Mesenchymal stem cell (in vitro differentiated cells and primary cell): ENCODE data around the gene NEDD9.

Experiments used
- DNase-seq: peaks from one replicate; pipeline ENCODE4 v3.0.0-alpha.2; 2013
- H2AFZ ChIP-seq: one replicate; pipeline ENCODE4 v1.6.1; 2013; ENCODE audit warnings: low read depth, mild to moderate bottlenecking, control low read depth, inconsistent platforms, low read length, moderate library complexity
- H2AK5ac ChIP-seq: 2 replicates; pipeline ENCODE4 v1.6.1; 2013; ENCODE audit warnings: low read length, moderate library complexity, mild to moderate bottlenecking, inconsistent platforms; ENCODE audit not compliant: severe bottlenecking
- H2BK120ac ChIP-seq: one replicate; pipeline ENCODE4 v1.6.1; 2013; ENCODE audit warnings: low read depth, mild to moderate bottlenecking, inconsistent platforms, low read length, moderate library complexity
- H2BK12ac ChIP-seq, 2 experiments: one replicate each; pipeline ENCODE4 v1.6.1; 2013; ENCODE audit warnings: inconsistent platforms in 2 of 2, low read length in 2 of 2, mild to moderate bottlenecking in 2 of 2, moderate library complexity in 2 of 2, control low read depth in 1 of 2
- H2BK15ac ChIP-seq: one replicate; pipeline ENCODE4 v1.6.1; 2013; ENCODE audit warnings: mild to moderate bottlenecking, low read depth, inconsistent platforms; ENCODE audit not compliant: poor library complexity, severe bottlenecking
- H2BK5ac ChIP-seq: 2 replicates; pipeline ENCODE4 v1.6.1; 2013; ENCODE audit warnings: low read depth, mild to moderate bottlenecking, low read length, control low read depth, inconsistent platforms; ENCODE audit not compliant: poor library complexity, severe bottlenecking
- H3K14ac ChIP-seq, 2 experiments: one replicate each; pipeline ENCODE4 v1.6.1; 2013; ENCODE audit warnings: inconsistent platforms in 2 of 2, low read length in 2 of 2, control low read depth in 1 of 2, mild to moderate bottlenecking in 1 of 2, moderate library complexity in 1 of 2
- H3K18ac ChIP-seq, 2 experiments: one replicate each; pipeline ENCODE4 v1.6.1; 2013; ENCODE audit warnings: inconsistent platforms in 2 of 2, low read length in 2 of 2, control low read depth in 1 of 2, low read depth in 1 of 2, mild to moderate bottlenecking in 1 of 2
- H3K23ac ChIP-seq, 2 experiments: one replicate each; pipeline ENCODE4 v1.6.1; 2013; ENCODE audit warnings: inconsistent platforms in 2 of 2, low read length in 2 of 2, mild to moderate bottlenecking in 2 of 2, moderate library complexity in 2 of 2, control low read depth in 1 of 2
- H3K27ac ChIP-seq: 2 replicates; pipeline ENCODE4 v1.5.1; 2013; ENCODE audit warnings: mild to moderate bottlenecking, moderate library complexity, low read length, control low read depth, inconsistent platforms; ENCODE audit not compliant: poor library complexity, severe bottlenecking
- H3K27me3 ChIP-seq, 2 experiments: 2 replicates each; pipeline versions ENCODE4 v1.6.1 to v1.7.0; 2013; ENCODE audit warnings: low read length in 2 of 2, mild to moderate bottlenecking in 2 of 2, moderate library complexity in 2 of 2, control low read depth in 1 of 2, inconsistent platforms in 1 of 2; ENCODE audit not compliant: control insufficient read depth in 1 of 2, insufficient read depth in 1 of 2
- H3K36me3 ChIP-seq, 2 experiments: 2 replicates each; pipeline versions ENCODE4 v1.6.1 to v1.7.0; 2013; ENCODE audit warnings: low read length in 2 of 2, control low read depth in 1 of 2, inconsistent platforms in 1 of 2, low read depth in 1 of 2, mild to moderate bottlenecking in 1 of 2; ENCODE audit not compliant: insufficient read depth in 2 of 2, control insufficient read depth in 1 of 2
- H3K4ac ChIP-seq, 2 experiments: one replicate each; pipeline ENCODE4 v1.6.1; 2013; ENCODE audit warnings: inconsistent platforms in 2 of 2, low read length in 2 of 2, mild to moderate bottlenecking in 2 of 2, moderate library complexity in 2 of 2, control low read depth in 1 of 2, low read depth in 1 of 2
- H3K4me1 ChIP-seq: 2 replicates; pipeline ENCODE4 v1.6.1; 2013; ENCODE audit warnings: low read depth, low read length, control low read depth; ENCODE audit not compliant: control insufficient read depth, insufficient read depth
- H3K4me2 ChIP-seq: 2 replicates; pipeline ENCODE4 v1.6.1; 2013; ENCODE audit warnings: low read length, mild to moderate bottlenecking, inconsistent platforms; ENCODE audit not compliant: poor library complexity, severe bottlenecking
- H3K4me3 ChIP-seq, 2 experiments: 2 replicates each; pipeline versions ENCODE4 v1.5.1 to v1.7.0; 2013; ENCODE audit warnings: low read length in 2 of 2, mild to moderate bottlenecking in 2 of 2, control low read depth in 1 of 2, low read depth in 1 of 2; ENCODE audit not compliant: insufficient read depth in 1 of 2
- H3K79me1 ChIP-seq: replicated peaks from 2 replicates; pipeline ENCODE4 v1.6.1; 2013; ENCODE audit warnings: mild to moderate bottlenecking, control low read depth, low read length, inconsistent platforms; ENCODE audit not compliant: poor library complexity, severe bottlenecking
- H3K9ac ChIP-seq: 2 replicates; pipeline ENCODE4 v1.7.0; 2013; ENCODE audit warnings: mild to moderate bottlenecking, low read length, moderate library complexity
- H3K9me3 ChIP-seq: 2 replicates; pipeline ENCODE4 v1.7.0; 2013; ENCODE audit warnings: mild to moderate bottlenecking, low read length; ENCODE audit not compliant: control insufficient read depth
- H4K8ac ChIP-seq: one replicate; pipeline ENCODE4 v1.6.1; 2013; ENCODE audit warnings: inconsistent platforms, mild to moderate bottlenecking, low read length, moderate library complexity
- H4K91ac ChIP-seq: one replicate; pipeline ENCODE4 v1.6.1; 2013; ENCODE audit warnings: mild to moderate bottlenecking, low read length, inconsistent platforms
- WGBS: methylation state at CpG from one replicate; pipeline ENCODE4 v1.1.7; 2013; ENCODE audit warnings: mixed read lengths; 5-methylcytosine and 5-hydroxymethylcytosine counted together

NEDD9 gene

DNA sequence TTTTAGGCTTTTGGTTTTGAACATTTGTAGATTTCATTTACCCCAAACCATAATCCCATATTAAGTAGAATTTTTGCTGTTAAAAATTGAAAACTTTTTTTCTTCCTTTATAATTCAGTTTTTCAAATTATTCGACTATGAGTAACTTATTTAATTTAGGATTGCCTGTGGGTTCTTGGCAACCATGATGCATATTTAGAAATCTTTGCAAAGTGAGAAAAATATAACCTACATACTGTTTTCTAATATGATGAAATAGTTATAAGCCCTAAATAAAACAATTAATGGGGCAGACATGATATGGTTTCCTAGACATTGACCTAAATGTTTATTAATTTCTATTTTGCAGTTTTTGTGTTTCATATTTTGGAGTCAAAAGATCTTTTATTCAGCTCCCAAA, 23.6 kb downstream of the NEDD9 start:
- no peak overlapping the region for H2BK15ac ChIP-seq
- WGBS = no CpG with 5 or more reads among the region's 1 CpG
- no peaks in the 10 kb centered on the region for H3K27me3 ChIP-seq
- H2BK5ac ChIP-seq = no peak overlapping the region
- H3K23ac ChIP-seq = no peak overlapping the region
- H3K4ac ChIP-seq = no peak overlapping the region
- H3K18ac ChIP-seq = no peak overlapping the region
- H3K9me3 ChIP-seq = no peaks in the 10 kb centered on the region
- peaks cover 8% of the 10 kb centered on the region for H3K4me1 ChIP-seq
- no peak overlapping the region for H2AFZ ChIP-seq
- H3K9ac ChIP-seq = no peak overlapping the region
- H3K4me3 ChIP-seq = no peak overlapping the region
- no peak overlapping the region for H3K14ac ChIP-seq
- H3K27ac ChIP-seq = no peak overlapping the region
- peaks cover 27% of the 10 kb centered on the region for H3K79me1 ChIP-seq
- DNase-seq = no peak
- H3K36me3 ChIP-seq = peaks cover 0 to 24% of the 10 kb centered on the region in 2 experiments
- no peak overlapping the region for H2AK5ac ChIP-seq
- H4K91ac ChIP-seq = no peak overlapping the region
- H3K4me2 ChIP-seq = no peak overlapping the region
- H4K8ac ChIP-seq = no peak overlapping the region
- no peak overlapping the region for H2BK120ac ChIP-seq
- H2BK12ac ChIP-seq = no peak overlapping the region

DNA sequence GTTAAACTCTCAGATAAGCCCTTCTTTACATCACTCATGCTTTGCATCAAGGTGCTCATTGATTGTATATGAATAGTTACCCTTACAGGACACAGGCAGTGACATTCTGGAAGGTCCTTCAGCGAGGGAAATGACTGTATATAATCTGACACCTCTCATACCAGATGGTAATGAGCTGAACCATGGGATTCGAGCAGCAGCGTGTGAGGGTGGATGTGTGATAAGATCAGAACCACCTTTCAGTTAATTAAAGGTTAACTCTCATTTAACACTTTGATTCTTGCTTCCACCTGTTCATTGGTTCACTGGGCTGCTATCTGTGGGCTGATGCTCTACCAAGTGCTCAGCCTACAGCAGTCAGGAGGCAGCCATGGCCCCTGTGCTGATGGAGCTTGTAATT, 24.2 kb downstream of the NEDD9 start:
- no peak for DNase-seq
- no peak overlapping the region for H3K27ac ChIP-seq
- H3K18ac ChIP-seq = no peak overlapping the region
- H3K4me1 ChIP-seq = peaks cover 8% of the 10 kb centered on the region
- no peak overlapping the region for H3K4me3 ChIP-seq
- peaks cover 0 to 26% of the 10 kb centered on the region in 2 experiments for H3K36me3 ChIP-seq
- H3K23ac ChIP-seq = no peak overlapping the region
- H4K91ac ChIP-seq = no peak overlapping the region
- no peak overlapping the region for H2AFZ ChIP-seq
- no peak overlapping the region for H2BK15ac ChIP-seq
- H2BK12ac ChIP-seq = no peak overlapping the region
- no peaks in the 10 kb centered on the region for H3K9me3 ChIP-seq
- no peak overlapping the region for H3K9ac ChIP-seq
- no peaks in the 10 kb centered on the region for H3K27me3 ChIP-seq
- H4K8ac ChIP-seq = no peak overlapping the region
- no peak overlapping the region for H3K14ac ChIP-seq
- H3K4ac ChIP-seq = no peak overlapping the region
- no peak overlapping the region for H2BK120ac ChIP-seq
- no peak overlapping the region for H2BK5ac ChIP-seq
- WGBS = 94% methylated on average over 3 of the region's 3 CpGs
- peak overlapping the region; percentile 0 for H2AK5ac ChIP-seq
- no peak overlapping the region for H3K4me2 ChIP-seq
- H3K79me1 ChIP-seq = peaks cover 24% of the 10 kb centered on the region

DNA sequence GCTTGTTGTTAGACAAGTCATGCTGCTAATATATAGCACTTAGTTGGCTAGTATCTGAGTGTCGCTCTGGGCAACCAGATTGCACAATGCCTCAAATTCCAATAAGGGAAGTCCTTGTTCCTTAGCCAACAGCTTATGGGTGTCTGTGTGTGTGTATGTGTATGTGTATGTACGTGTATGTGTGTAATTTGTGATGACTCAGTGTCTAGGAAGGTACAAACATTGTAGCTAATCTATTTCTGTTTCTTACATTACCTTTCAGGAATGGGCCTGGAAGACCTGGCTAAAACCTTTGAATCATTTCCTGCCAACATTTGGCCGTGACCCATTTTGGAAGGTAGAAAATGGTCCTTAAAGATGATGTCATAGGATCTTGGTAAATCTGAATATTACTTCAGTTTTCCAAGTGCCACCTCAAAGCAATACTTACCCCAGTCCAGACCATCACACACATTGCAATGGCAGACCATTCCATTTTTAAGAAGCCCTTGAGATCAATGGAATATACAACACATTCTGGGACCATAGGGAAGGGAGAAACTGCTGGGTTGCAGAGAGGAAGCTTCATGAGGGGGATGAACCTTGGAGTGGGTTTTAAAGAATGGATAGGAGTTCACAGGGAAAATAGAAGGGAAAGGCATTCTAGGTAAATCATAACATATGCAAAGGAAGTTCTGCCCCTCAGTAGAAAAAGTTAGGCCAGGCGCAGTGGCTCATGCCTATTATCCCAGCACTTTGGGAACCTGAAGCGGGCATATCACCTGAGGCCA, 25.1 kb downstream of the NEDD9 start:
- Histone ChIP-seq H2BK15ac (peak overlapping the region; percentile 58), H2AFZ (no peak overlapping the region), H3K23ac (no peak overlapping the region), H3K14ac (no peak overlapping the region), H2BK12ac (no peak overlapping the region), H3K9ac (peak overlapping the region; percentile 62), H3K18ac (peak overlapping the region in 1 of 2 experiments; percentile 56), H3K4me3 (no peak overlapping the region), H3K4me1 (peaks cover 9% of the 10 kb centered on the region), H3K27ac (peak overlapping the region; percentile 93), H4K91ac (no peak overlapping the region), H2BK120ac (no peak overlapping the region), H3K36me3 (peaks cover 0 to 22% of the 10 kb centered on the region in 2 experiments), H3K9me3 (no peaks in the 10 kb centered on the region), H3K4ac (no peak overlapping the region), H3K4me2 (no peak overlapping the region), H3K79me1 (peaks cover 20% of the 10 kb centered on the region), H4K8ac (no peak overlapping the region), H2AK5ac (peak overlapping the region; percentile 86), H3K27me3 (no peaks in the 10 kb centered on the region), H2BK5ac (no peak overlapping the region)
- WGBS = 64% methylated on average over 3 of the region's 5 CpGs
- DNase-seq = peak; percentile 99

DNA sequence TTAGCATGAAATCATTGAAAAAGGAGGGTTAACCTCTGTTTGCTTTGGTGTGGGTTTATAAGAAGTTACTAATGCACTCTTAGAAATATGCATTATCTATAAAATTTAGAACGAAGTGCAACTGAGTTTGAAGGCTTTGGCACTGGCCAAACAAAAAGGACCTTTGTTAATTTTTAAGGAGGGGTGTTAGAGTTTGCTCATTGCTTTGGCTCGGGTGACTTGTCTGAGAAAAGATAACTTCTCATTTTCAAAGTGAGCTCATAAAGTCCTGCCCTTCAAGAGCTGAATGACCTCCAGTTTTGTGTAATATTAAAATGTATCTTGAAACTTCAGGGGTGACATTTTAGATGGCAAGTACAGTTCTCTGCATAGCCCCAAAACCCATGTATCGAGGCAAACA, 25.9 kb downstream of the NEDD9 start:
- H3K27ac ChIP-seq = peak overlapping the region; percentile 93
- H2AFZ ChIP-seq = no peak overlapping the region
- no peak overlapping the region for H3K4ac ChIP-seq
- no peak overlapping the region for H3K23ac ChIP-seq
- H3K27me3 ChIP-seq = no peaks in the 10 kb centered on the region
- no peaks in the 10 kb centered on the region for H3K9me3 ChIP-seq
- no peak overlapping the region for H3K4me2 ChIP-seq
- no peak overlapping the region for H2BK120ac ChIP-seq
- DNase-seq = no peak
- no peak overlapping the region for H2AK5ac ChIP-seq
- no peak overlapping the region for H3K18ac ChIP-seq
- H3K36me3 ChIP-seq = peaks cover 0 to 19% of the 10 kb centered on the region in 2 experiments
- H2BK15ac ChIP-seq = no peak overlapping the region
- peaks cover 19% of the 10 kb centered on the region for H3K79me1 ChIP-seq
- peaks cover 9% of the 10 kb centered on the region for H3K4me1 ChIP-seq
- H4K91ac ChIP-seq = no peak overlapping the region
- H3K9ac ChIP-seq = peak overlapping the region; percentile 62
- no peak overlapping the region for H3K14ac ChIP-seq
- peak overlapping the region; percentile 10 for H2BK5ac ChIP-seq
- H2BK12ac ChIP-seq = no peak overlapping the region
- H4K8ac ChIP-seq = no peak overlapping the region
- H3K4me3 ChIP-seq = no peak overlapping the region
- WGBS = 74% methylated on average over 2 of the region's 3 CpGs
